Measurements from ENCODE around the gene SRBD1. TPM values are rescaled to one million over a fixed set of nuclear protein-coding genes. Genes with fewer than 3 reads are reported as not detected.

SRBD1 gene
- total RNA-seq, 5 donors from 2014 or later (not counting 1 experiment from before 2014, with no cell fraction given), result 16.1 to 22.8 (median 20.7) TPM

- Mint-ChIP-seq H3K4me3 (peak overlapping the region in 1 of 3 donors; percentile 42), H3K36me3 (peaks cover 42% of the 10 kb centered on the region), H3K27me3 (no peaks in the 10 kb centered on the region), H3K27ac (peak overlapping the region; percentile 34 to 69), H3K4me1 (peaks cover 35 to 41% (median 37%) of the 10 kb centered on the region in 3 donors), H3K9me3 (peaks cover 0 to 6% (median 0%) of the 10 kb centered on the region in 3 donors)
- Histone ChIP-seq H3K36me3 (ENCODE audit: control insufficient read depth in 2 of 2, extremely low read depth in 1 of 2, insufficient read depth in 1 of 2, low read length in 1 of 2) (peaks cover 0 to under 1% of the 10 kb centered on the region in 2 donors), H3K9me3 (no peaks in the 10 kb centered on the region), H3K4me1 (ENCODE audit: control insufficient read depth in 1 of 2, extremely low read depth in 1 of 2, insufficient read depth in 2 of 2, low read length in 2 of 2) (peaks cover 11 to 14% of the 10 kb centered on the region in 2 experiments), H3K27ac (ENCODE audit: low read length) (peak overlapping the region; percentile 87), H3K27me3 (replicated peaks in 1 of 2; ENCODE audit: control insufficient read depth in 2 of 2, extremely low read depth in 1 of 2, insufficient read depth in 2 of 2, low read length in 1 of 2) (no peaks in the 10 kb centered on the region), H3K4me3 (ENCODE audit: control insufficient read depth in 1 of 2, extremely low read depth in 1 of 2, low read length in 1 of 2) (no peak overlapping the region)
- DNase-seq, result no peak
- POLR2A ChIA-PET, result no interaction called here
- CTCF ChIA-PET, result no interaction called here
- no peak for ATAC-seq (replicated peaks in 1 of 4)
Observed at GRCh38 chr2:45568935-45569334, 42.1 kb downstream of the SRBD1 start.

GRCh38 chr2:45567974-45568789 is 42.9 kb downstream of the SRBD1 start:
- H3K36me3 Mint-ChIP-seq, result peaks cover 38% of the 10 kb centered on the region
- POLR2A ChIA-PET, result interaction anchor here (0.5 to 1.2 kb wide), 8 partner anchors 43 to 1396 kb away, joined by 3 to 5 read pairs (median 4); partner anchors contain the start of gene SRBD1 (in 1 of the 2)

GRCh38 chr2:45567288-45567963 is 43.6 kb downstream of the SRBD1 start:
- H3K27me3 Mint-ChIP-seq, result no peaks in the 10 kb centered on the region
- H3K27ac ChIP-seq (ENCODE audit: low read length), result peak overlapping the region; percentile 87
- peak overlapping the region; percentile 55 to 86 (median 83) for H3K4me3 Mint-ChIP-seq
- DNase-seq (peak in 2 of 35 experiments; percentile 4 to 16), ATAC-seq (replicated peaks in 1 of 4) (peak in 3 of 4 experiments; percentile 13 to 18 (median 17))
- peaks cover 37% of the 10 kb centered on the region for H3K36me3 Mint-ChIP-seq
- peaks cover 11 to 14% of the 10 kb centered on the region in 2 experiments for H3K4me1 ChIP-seq (ENCODE audit: control insufficient read depth in 1 of 2, extremely low read depth in 1 of 2, insufficient read depth in 2 of 2, low read length in 2 of 2)
- peaks cover 0 to 6% (median 0%) of the 10 kb centered on the region in 3 donors for H3K9me3 Mint-ChIP-seq
- no peaks in the 10 kb centered on the region for H3K9me3 ChIP-seq
- WGBS (ENCODE audit: insufficient coverage), result 100% methylated on average over 2 of the region's 7 CpGs
- H3K27ac Mint-ChIP-seq, result peak overlapping the region; percentile 91 to 92
- H3K27me3 ChIP-seq (replicated peaks in 1 of 2; ENCODE audit: control insufficient read depth in 2 of 2, extremely low read depth in 1 of 2, insufficient read depth in 2 of 2, low read length in 1 of 2), result no peaks in the 10 kb centered on the region
- ChIA-PET POLR2A (interaction anchor here (0.5 to 1.2 kb wide), 7 partner anchors 43 to 1397 kb away, joined by 3 to 5 read pairs (median 4); partner anchors contain the start of gene SRBD1 (in 1 of the 2)), CTCF (interaction anchor here (0.6 to 2.2 kb wide), 8 partner anchors 9 to 211 kb away, joined by 3 to 18 read pairs (median 4); no protein-coding TSS in a partner anchor)
- peaks cover 0 to 2% of the 10 kb centered on the region in 2 donors for H3K36me3 ChIP-seq (ENCODE audit: control insufficient read depth in 2 of 2, extremely low read depth in 1 of 2, insufficient read depth in 1 of 2, low read length in 1 of 2)
- peak overlapping the region; percentile 31 to 38 for H3K4me3 ChIP-seq (ENCODE audit: control insufficient read depth in 1 of 2, extremely low read depth in 1 of 2, low read length in 1 of 2)
- H3K4me1 Mint-ChIP-seq, result peaks cover 35 to 45% (median 42%) of the 10 kb centered on the region in 3 donors

More at GRCh38 chr2:45567974-45568789, 42.9 kb downstream of the SRBD1 start:
- Histone ChIP-seq H3K9me3 (no peaks in the 10 kb centered on the region), H3K4me1 (ENCODE audit: control insufficient read depth in 1 of 2, extremely low read depth in 1 of 2, insufficient read depth in 2 of 2, low read length in 2 of 2) (peaks cover 11 to 14% of the 10 kb centered on the region in 2 experiments), H3K27me3 (replicated peaks in 1 of 2; ENCODE audit: control insufficient read depth in 2 of 2, extremely low read depth in 1 of 2, insufficient read depth in 2 of 2, low read length in 1 of 2) (no peaks in the 10 kb centered on the region), H3K27ac (ENCODE audit: low read length) (peak overlapping the region; percentile 87), H3K4me3 (ENCODE audit: control insufficient read depth in 1 of 2, extremely low read depth in 1 of 2, low read length in 1 of 2) (peak overlapping the region; percentile 31 to 38), H3K36me3 (ENCODE audit: control insufficient read depth in 2 of 2, extremely low read depth in 1 of 2, insufficient read depth in 1 of 2, low read length in 1 of 2) (no peaks in the 10 kb centered on the region)
- CTCF ChIA-PET, result interaction anchor here (0.6 to 2.2 kb wide), 7 partner anchors 9 to 210 kb away, joined by 3 to 18 read pairs (median 4); no protein-coding TSS in a partner anchor
- Mint-ChIP-seq H3K4me3 (peak overlapping the region; percentile 55 to 86 (median 83)), H3K27me3 (no peaks in the 10 kb centered on the region), H3K27ac (peak overlapping the region; percentile 91 to 92), H3K4me1 (peaks cover 35 to 45% (median 42%) of the 10 kb centered on the region in 3 donors), H3K9me3 (peaks cover 0 to 6% (median 0%) of the 10 kb centered on the region in 3 donors)
- WGBS (ENCODE audit: insufficient coverage), result 100% methylated on average over 1 of the region's 5 CpGs
- peak; percentile 93 to 100 (median 98) for ATAC-seq (replicated peaks in 1 of 4)
- DNase-seq, result peak in 4 of 35 experiments; percentile 16 to 86 (median 24)

GRCh38 chr2:45559436-45559835 is 51.6 kb downstream of the SRBD1 start:
- ATAC-seq (replicated peaks in 1 of 4) (no peak), DNase-seq (no peak)
- H3K4me3 Mint-ChIP-seq, result no peak overlapping the region
- H3K36me3 Mint-ChIP-seq, result peaks cover 30% of the 10 kb centered on the region
- 100% methylated on average over 1 of the region's 3 CpGs for WGBS (ENCODE audit: insufficient coverage)
- H3K4me1 Mint-ChIP-seq, result peaks cover 9 to 17% (median 16%) of the 10 kb centered on the region in 3 donors
- Histone ChIP-seq H3K36me3 (ENCODE audit: control insufficient read depth in 2 of 2, extremely low read depth in 1 of 2, insufficient read depth in 1 of 2, low read length in 1 of 2) (peaks cover 0 to 8% of the 10 kb centered on the region in 2 donors), H3K27ac (ENCODE audit: low read length) (no peak overlapping the region), H3K4me1 (ENCODE audit: control insufficient read depth in 1 of 2, extremely low read depth in 1 of 2, insufficient read depth in 2 of 2, low read length in 2 of 2) (no peaks in the 10 kb centered on the region), H3K27me3 (replicated peaks in 1 of 2; ENCODE audit: control insufficient read depth in 2 of 2, extremely low read depth in 1 of 2, insufficient read depth in 2 of 2, low read length in 1 of 2) (no peaks in the 10 kb centered on the region), H3K4me3 (ENCODE audit: control insufficient read depth in 1 of 2, extremely low read depth in 1 of 2, low read length in 1 of 2) (no peak overlapping the region), H3K9me3 (no peaks in the 10 kb centered on the region)
- CTCF ChIA-PET, result interaction anchor here in 1 of 2 donors (0.6 kb wide), 1 partner anchor 41 kb away, joined by 7 read pairs; no protein-coding TSS in a partner anchor
- POLR2A ChIA-PET, result no interaction called here
- H3K27ac Mint-ChIP-seq, result no peak overlapping the region
- H3K27me3 Mint-ChIP-seq, result no peaks in the 10 kb centered on the region
- peaks cover 0 to under 1% (median 0%) of the 10 kb centered on the region in 3 donors for H3K9me3 Mint-ChIP-seq

- Mint-ChIP-seq H3K4me3 (no peak overlapping the region), H3K27ac (peak overlapping the region in 1 of 2 donors; percentile 44), H3K4me1 (peaks cover 5 to 11% (median 5%) of the 10 kb centered on the region in 3 donors), H3K36me3 (peaks cover 54% of the 10 kb centered on the region), H3K9me3 (peaks cover 0 to 3% (median 0%) of the 10 kb centered on the region in 3 donors), H3K27me3 (no peaks in the 10 kb centered on the region)
- H3K36me3 ChIP-seq (ENCODE audit: control insufficient read depth in 2 of 2, extremely low read depth in 1 of 2, insufficient read depth in 1 of 2, low read length in 1 of 2), result peaks cover 0 to 15% of the 10 kb centered on the region in 2 donors
- H3K27me3 ChIP-seq (replicated peaks in 1 of 2; ENCODE audit: control insufficient read depth in 2 of 2, extremely low read depth in 1 of 2, insufficient read depth in 2 of 2, low read length in 1 of 2), result no peaks in the 10 kb centered on the region
- no peaks in the 10 kb centered on the region for H3K9me3 ChIP-seq
- no peaks in the 10 kb centered on the region for H3K4me1 ChIP-seq (ENCODE audit: control insufficient read depth in 1 of 2, extremely low read depth in 1 of 2, insufficient read depth in 2 of 2, low read length in 2 of 2)
- ChIA-PET CTCF (interaction anchor here in 1 of 2 donors (0.9 kb wide), 1 partner anchor 30 kb away, joined by 3 read pairs; no protein-coding TSS in a partner anchor), POLR2A (no interaction called here)
- ATAC-seq (replicated peaks in 1 of 4), result no peak
- H3K27ac ChIP-seq (ENCODE audit: low read length), result no peak overlapping the region
- H3K4me3 ChIP-seq (ENCODE audit: control insufficient read depth in 1 of 2, extremely low read depth in 1 of 2, low read length in 1 of 2), result no peak overlapping the region
- no peak for DNase-seq
- WGBS (ENCODE audit: insufficient coverage), result 73% methylated on average over 1 of the region's 1 CpG
Observed at GRCh38 chr2:45554742-45555140, 56.3 kb downstream of the SRBD1 start.

Data from T-cell (primary cell).